GM23338 (cell line): ENCODE measurements around the gene FKBP5. TPM values are rescaled to one million over a fixed set of nuclear protein-coding genes. Genes with fewer than 3 reads are reported as not detected.

ENCODE experiments used
- ATAC-seq: fragments of 200-7000 bp; cut with Tn5 transposase; 3 replicates; pipeline ENCODE4 v1.9.1; 2020
- DNase-seq: peaks from one replicate; pipeline ENCODE4 v3.0.0-alpha.2; 2015; ENCODE audit warnings: low spot score
- H2AFZ ChIP-seq: fragments of 200-600 bp; sonication (generic); 2 replicates; pipeline ENCODE4 v1.8.0; 2016; ENCODE audit warnings: antibody characterized with exemption, mild to moderate bottlenecking, moderate library complexity
- H3F3A ChIP-seq: fragments of 200-600 bp; sonication (generic); replicated peaks from 2 replicates; pipeline ENCODE4 v1.8.0; 2017; ENCODE audit warnings: antibody characterized with exemption, mixed run types, low read depth
- H3K27ac ChIP-seq: fragments of 200-600 bp; sonication (generic); 2 replicates; pipeline ENCODE4 v1.6.1; 2016; ENCODE audit warnings: low read depth
- H3K27me3 ChIP-seq: fragments of 200-600 bp; sonication (generic); 2 replicates; pipeline ENCODE4 v1.8.0; 2016; ENCODE audit warnings: mild to moderate bottlenecking, mixed run types, moderate library complexity; ENCODE audit not compliant: insufficient read depth
- H3K36me3 ChIP-seq: fragments of 200-600 bp; sonication (generic); 2 replicates; pipeline ENCODE4 v1.8.0; 2016; ENCODE audit warnings: mild to moderate bottlenecking; ENCODE audit not compliant: insufficient read depth
- H3K4me1 ChIP-seq: fragments of 200-600 bp; sonication (generic); 2 replicates; pipeline ENCODE4 v1.8.0; 2016; ENCODE audit warnings: mild to moderate bottlenecking, moderate library complexity; ENCODE audit not compliant: insufficient read depth
- H3K4me2 ChIP-seq: fragments of 200-600 bp; sonication (generic); 2 replicates; pipeline ENCODE4 v1.7.1; 2017; ENCODE audit warnings: mixed run types
- H3K4me3 ChIP-seq: fragments of 200-600 bp; sonication (generic); 2 replicates; pipeline ENCODE4 v1.6.1; 2016; ENCODE audit warnings: mixed run types
- H3K79me2 ChIP-seq: fragments of 200-600 bp; sonication (generic); replicated peaks from 2 replicates; pipeline ENCODE4 v1.8.0; 2017; ENCODE audit warnings: mild to moderate bottlenecking; ENCODE audit not compliant: insufficient read depth
- H3K9me2 ChIP-seq: fragments of 200-600 bp; sonication (generic); 2 replicates; pipeline ENCODE4 v1.8.0; 2017; ENCODE audit not compliant: insufficient read depth
- H4K20me1 ChIP-seq: fragments of 200-600 bp; sonication (generic); replicated peaks from 2 replicates; pipeline ENCODE4 v1.8.0; 2017; ENCODE audit warnings: mild to moderate bottlenecking; ENCODE audit not compliant: insufficient read depth
- H3K27ac Mint-ChIP-seq: 2 replicates; pipeline ENCODE4 v1.8.0; 2020; ENCODE audit warnings: inconsistent platforms, mild to moderate bottlenecking, moderate library complexity, mixed read lengths
- H3K27me3 Mint-ChIP-seq: 3 replicates; pipeline ENCODE4 v1.8.0; 2022; ENCODE audit warnings: low read depth, mild to moderate bottlenecking, moderate library complexity, mixed read lengths, inconsistent platforms; ENCODE audit not compliant: insufficient read depth, poor library complexity
- H3K36me3 Mint-ChIP-seq: 3 replicates; pipeline ENCODE4 v1.8.0; 2021; ENCODE audit warnings: low read depth, mild to moderate bottlenecking, inconsistent platforms, moderate library complexity, mixed read lengths
- H3K4me1 Mint-ChIP-seq: 3 replicates; pipeline ENCODE4 v1.8.0; 2020; ENCODE audit warnings: mild to moderate bottlenecking, inconsistent platforms, mixed read lengths
- H3K4me3 Mint-ChIP-seq: 3 replicates; pipeline ENCODE4 v1.8.0; 2021; ENCODE audit warnings: moderate library complexity, mild to moderate bottlenecking, inconsistent platforms, mixed read lengths
- H3K9me3 Mint-ChIP-seq: 3 replicates; pipeline ENCODE4 v1.8.0; 2020; ENCODE audit warnings: moderate library complexity, mild to moderate bottlenecking, inconsistent platforms, mixed read lengths
- CREB1 ChIP-seq: fragments of 250-450 bp; sonication (Bioruptor Pico); IDR thresholded peaks from 2 replicates; pipeline ENCODE4 v1.5.0; 2020; ENCODE audit warnings: low read depth, mild to moderate bottlenecking, moderate library complexity
- CTCF ChIP-seq, 2 experiments: fragments of 200-600 bp in 1 of 2; sonication (generic) in 1 of 2; conservative IDR thresholded peaks; 2 replicates each; pipeline versions ENCODE4 v1.5.1 to v1.6.1; 2016 to 2017; ENCODE audit warnings: antibody characterized with exemption in 2 of 2, low read depth in 2 of 2, mild to moderate bottlenecking in 2 of 2, moderate library complexity in 1 of 2
- EZH2 ChIP-seq: fragments of 200-600 bp; sonication (generic); IDR thresholded peaks from one replicate; pipeline ENCODE4 v1.8.0; 2017; ENCODE audit warnings: antibody characterized with exemption, mild to moderate bottlenecking, low read depth; ENCODE audit not compliant: unreplicated experiment
- JUNB ChIP-seq: IDR thresholded peaks from one replicate; pipeline ENCODE4 v1.6.1; 2016; ENCODE audit warnings: antibody characterized with exemption; ENCODE audit not compliant: unreplicated experiment
- NANOG ChIP-seq: IDR thresholded peaks from 2 replicates; pipeline ENCODE4 v1.6.1; 2016; ENCODE audit warnings: antibody characterized with exemption, borderline replicate concordance
- POLR2AphosphoS5 ChIP-seq: IDR thresholded peaks from 2 replicates; pipeline ENCODE4 v1.6.1; 2016; ENCODE audit warnings: antibody characterized with exemption, low read depth
- ZNF114 ChIP-seq: fragments of 250-450 bp; sonication (Bioruptor Pico); IDR thresholded peaks from 2 replicates; pipeline ENCODE4 v1.5.0; 2020; ENCODE audit warnings: mild to moderate bottlenecking, moderate library complexity
- ZNF462 ChIP-seq: fragments of 250-450 bp; sonication (Bioruptor Pico); IDR thresholded peaks from 2 replicates; pipeline ENCODE4 v1.5.0; 2020; ENCODE audit warnings: mild to moderate bottlenecking, moderate library complexity
- polyA plus RNA-seq: library from polyadenylated mRNA; unstranded; fragments of >200 nt; fragmentation: Nextera tagmentation; extraction: Ambion mirVana; gene quantifications from 2 replicates; pipeline ENCODE4 v1.2.1, GENCODE V29; 2016
- total RNA-seq: library from RNA; depleted of rRNA; stranded (reverse); fragments of >200 nt; shearing (Covaris generic); gene quantifications from 2 replicates; pipeline ENCODE4 v1.2.3, GENCODE V29; 2014

FKBP5 gene
- total and polyA plus RNA-seq, 2 experiments from 2014 or later, result 19.8 to 28.6 TPM

- Histone ChIP-seq H4K20me1 (0 out of 2 replicates have a peak, but pooled peaks cover 4% of the 10 kb centered on the region), H3K4me2 (no peak overlapping the region), H3K36me3 (no peaks in the 10 kb centered on the region), H3K79me2 (no peaks in the 10 kb centered on the region), H3F3A (no peaks in the 10 kb centered on the region), H3K4me3 (no peak overlapping the region), H3K9me2 (no peaks in the 10 kb centered on the region), H3K4me1 (no peaks in the 10 kb centered on the region), H3K27me3 (no peaks in the 10 kb centered on the region), H3K27ac (no peak overlapping the region; the same call in 1 of the 2 replicates), H2AFZ (no peak overlapping the region)
- Mint-ChIP-seq H3K4me3 (no peak overlapping the region), H3K36me3 (peaks cover 11% of the 10 kb centered on the region; the same call in 2 of the 3 replicates), H3K9me3 (no peaks in the 10 kb centered on the region), H3K27me3 (peaks cover 2% of the 10 kb centered on the region), H3K4me1 (peaks cover 10% of the 10 kb centered on the region; the same call in 2 of the 3 replicates), H3K27ac (no peak overlapping the region)
- DNase-seq, result no peak
- TF ChIP-seq CTCF (conservative IDR thresholded peaks at IDR 0.05; ENCODE audit: low read depth in 2 of 2), result no peak
- TF ChIP-seq POLR2AphosphoS5, result no peak
- TF ChIP-seq JUNB, result no peak
- TF ChIP-seq NANOG, result no peak
- no peak for ATAC-seq
These were observed 52.8 kb downstream of the FKBP5 start for GRCh38 chr6:35635601-35636597.

- Mint-ChIP-seq H3K27me3 (no peaks in the 10 kb centered on the region), H3K27ac (peak overlapping the region; percentile 42; the same call in 1 of the 2 replicates), H3K4me1 (peaks cover 5% of the 10 kb centered on the region; the same call in 2 of the 3 replicates), H3K36me3 (peaks cover 9% of the 10 kb centered on the region; the same call in 2 of the 3 replicates), H3K4me3 (no peak overlapping the region), H3K9me3 (no peaks in the 10 kb centered on the region)
- ATAC-seq (no peak), DNase-seq (no peak)
- Histone ChIP-seq H3K4me3 (no peak overlapping the region), H2AFZ (no peak overlapping the region), H3K79me2 (no peaks in the 10 kb centered on the region), H3K4me1 (no peaks in the 10 kb centered on the region; the same call in 1 of the 2 replicates), H4K20me1 (0 out of 2 replicates have a peak, but pooled peaks cover 4% of the 10 kb centered on the region), H3K9me2 (no peaks in the 10 kb centered on the region), H3K4me2 (no peak overlapping the region), H3K27ac (peak overlapping the region; percentile 51; the same call in 1 of the 2 replicates), H3K36me3 (no peaks in the 10 kb centered on the region), H3F3A (no peaks in the 10 kb centered on the region), H3K27me3 (no peaks in the 10 kb centered on the region)
- TF ChIP-seq ZNF114 (CRISPR knock-in tag), result no peak
- TF ChIP-seq ZNF462, result no peak
- no peak for TF ChIP-seq CTCF (conservative IDR thresholded peaks at IDR 0.05; ENCODE audit: low read depth in 2 of 2)
- no peak for TF ChIP-seq EZH2
- TF ChIP-seq CREB1, result no peak
These were observed 54.4 kb downstream of the FKBP5 start for GRCh38 chr6:35634316-35634715.
